Caki2 (cell line): ENCODE data around the gene IL1RN. TPM values are rescaled to one million over a fixed set of nuclear protein-coding genes. Genes with fewer than 3 reads are reported as not detected.
A peak's percentile ranks its signal among the peaks of the same experiment; 100 is the strongest.

ENCODE experiments used
- DNase-seq: peaks from one replicate; pipeline ENCODE4 v3.0.0-alpha.2; 2015; ENCODE audit warnings: low read depth
- in situ Hi-C: cut with HindIII; loops from 2 replicates; pipeline ENCODE4 v1.10.0; 2016; ENCODE audit warnings: low sequenced_read_pairs, low pct_unique_long_range_greater_than_20kb, mixed read lengths
- total RNA-seq: library from RNA; depleted of rRNA; stranded (reverse); fragments of >200 nt; shearing (Covaris generic); gene quantifications from 2 replicates; pipeline ENCODE4 v1.2.3, GENCODE V29; 2014; ENCODE audit warnings: low replicate concordance

The IL1RN gene
- total RNA-seq, 1 experiment from 2014 or later, result 2.6 TPM

DNA sequence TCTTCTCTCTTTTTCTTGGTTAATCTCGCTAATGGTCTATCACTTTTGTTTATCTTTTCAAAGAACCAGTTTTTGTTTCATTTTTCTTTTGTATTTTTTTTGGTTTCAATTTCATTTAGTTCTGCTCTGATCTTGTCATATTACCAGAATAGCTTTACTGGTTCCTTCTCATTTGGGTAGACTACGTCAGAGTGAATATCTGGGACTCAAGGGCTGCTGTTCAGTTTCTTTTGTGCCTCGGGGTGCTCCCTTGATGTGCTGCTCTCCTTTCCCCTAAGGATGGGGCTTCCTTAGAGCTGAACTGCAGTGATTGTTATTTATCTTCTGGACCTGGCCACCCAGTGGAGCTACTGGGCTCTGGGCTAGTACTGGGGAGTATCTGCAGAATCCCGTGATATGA, 29.4 kb upstream of the IL1RN start:
- DNase-seq, result no peak
- in situ Hi-C loops, result no loop called here

DNA sequence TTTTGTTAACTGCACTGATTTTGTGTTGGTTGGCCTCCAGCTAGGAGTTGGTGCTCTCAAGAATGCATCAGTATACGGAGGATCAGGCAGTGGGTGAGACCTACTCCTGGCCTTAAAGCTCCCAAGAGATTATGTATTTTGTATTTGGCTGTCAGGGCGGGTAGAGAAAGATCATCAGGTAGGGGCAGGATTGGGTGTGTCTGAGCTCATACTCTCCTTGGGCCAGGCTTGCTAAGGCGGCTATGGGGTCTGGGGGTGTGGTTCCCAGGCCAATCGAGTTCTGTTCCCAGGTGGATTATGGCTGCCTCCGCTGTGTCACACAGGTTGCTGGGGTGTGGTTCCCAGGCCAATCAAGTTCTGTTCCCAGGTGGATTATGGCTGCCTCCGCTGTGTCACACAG, 28.9 kb upstream of the IL1RN start:
- DNase-seq, result no peak
- in situ Hi-C loops, result no loop called here

DNA sequence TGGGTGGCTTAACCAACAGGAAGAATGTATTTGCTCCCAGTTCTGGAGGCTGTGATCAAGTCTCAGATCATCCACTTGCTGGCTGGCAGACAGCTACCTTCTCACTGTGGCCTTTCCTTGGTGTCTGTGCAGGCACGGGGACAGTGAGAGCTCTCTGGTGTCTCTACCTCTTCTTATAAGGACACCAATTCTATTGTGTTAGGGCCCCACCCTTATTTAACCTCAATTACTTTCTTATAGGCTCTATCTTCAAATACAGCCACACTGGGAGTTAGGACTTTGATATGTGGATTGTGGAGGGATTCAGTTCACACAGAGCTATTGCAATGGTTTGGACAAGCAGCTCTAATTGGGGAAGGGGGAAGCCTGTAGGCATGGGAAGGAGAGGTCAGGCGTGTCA, 25.3 kb upstream of the IL1RN start:
- in situ Hi-C loops, result no loop called here
- no peak for DNase-seq

DNA sequence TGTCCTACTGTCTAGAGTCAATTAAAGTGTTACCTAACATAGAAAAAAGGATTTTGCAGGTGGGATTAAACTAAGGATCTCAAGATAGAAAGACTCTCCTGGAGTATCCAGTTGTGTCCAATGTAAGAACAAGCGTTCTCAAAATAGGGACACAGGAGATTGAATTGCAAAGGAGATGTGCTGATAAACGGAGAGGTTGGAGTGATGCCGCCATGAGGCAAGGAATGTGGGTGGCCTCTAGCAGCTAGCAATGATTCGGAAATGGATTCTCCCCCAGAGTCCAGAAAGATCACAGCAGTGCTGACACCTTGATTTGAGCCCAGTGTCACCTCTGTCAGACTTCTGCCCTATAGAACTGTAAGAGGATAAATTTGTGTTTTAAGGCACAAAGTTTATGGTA, 24.1 kb upstream of the IL1RN start:
- no peak for DNase-seq
- in situ Hi-C loops, result no loop called here

DNA sequence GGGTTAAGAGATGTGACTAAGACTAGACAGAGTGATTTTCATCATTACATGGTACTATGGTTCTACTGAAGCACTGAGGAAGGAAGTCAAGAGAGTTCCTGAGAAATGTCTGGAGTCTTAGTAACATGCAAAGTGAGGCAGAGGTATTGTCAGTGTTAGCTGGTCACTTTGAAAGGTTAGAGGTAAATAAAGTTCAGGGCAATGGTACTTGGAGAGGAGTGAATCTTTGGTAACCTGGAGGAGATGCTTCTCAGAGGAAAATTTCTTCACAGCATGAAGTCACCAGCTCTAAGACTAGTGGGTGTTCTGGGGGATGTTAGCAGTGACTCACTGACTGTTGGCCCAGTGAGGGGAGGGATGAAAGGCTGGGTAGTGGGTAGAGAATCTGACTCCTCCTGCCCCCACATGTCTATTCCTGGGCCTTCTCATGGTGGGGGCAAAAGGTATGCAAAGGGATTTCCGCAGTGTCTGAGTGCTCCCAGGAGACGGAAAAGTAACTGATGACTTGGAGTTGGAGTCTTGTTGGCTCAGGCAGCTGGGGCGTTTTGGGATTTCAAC, 23.3 kb upstream of the IL1RN start:
- in situ Hi-C loops, result no loop called here
- DNase-seq, result no peak

DNA sequence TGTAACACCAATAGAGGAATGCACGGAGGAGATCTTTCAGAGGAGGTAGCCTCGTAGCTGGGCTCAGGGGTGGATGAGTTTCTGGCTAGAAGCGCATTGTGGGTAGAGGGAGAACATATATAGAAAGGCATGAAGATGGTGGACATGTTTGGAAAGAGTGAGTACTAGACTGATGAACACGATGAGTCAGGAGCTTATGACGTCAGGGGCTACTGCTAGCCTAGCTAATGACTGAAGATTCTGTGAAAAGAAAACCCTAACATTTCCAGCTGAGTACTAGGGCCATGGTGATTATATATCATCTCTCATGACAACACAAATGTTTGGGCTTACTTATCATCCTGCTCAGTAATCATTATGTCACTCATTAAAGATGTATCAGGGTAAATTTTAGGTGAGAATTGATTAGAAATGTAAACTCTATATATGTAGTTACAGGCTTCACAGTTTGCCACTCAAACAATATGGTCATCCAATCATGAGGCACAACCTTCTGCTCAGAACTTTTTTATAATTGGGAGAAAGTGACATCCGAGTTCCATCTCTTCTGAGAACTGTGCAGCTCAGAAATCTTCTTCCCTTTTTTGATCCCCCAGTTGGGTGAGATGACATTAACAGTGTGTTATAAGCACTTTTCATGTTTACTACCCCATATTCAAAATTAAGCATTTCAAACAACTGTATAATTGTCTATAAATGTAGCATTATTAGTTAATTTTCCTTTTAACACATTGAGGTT, 22.2 kb upstream of the IL1RN start:
- peak; percentile 15 for DNase-seq
- in situ Hi-C loops, result no loop called here

DNA sequence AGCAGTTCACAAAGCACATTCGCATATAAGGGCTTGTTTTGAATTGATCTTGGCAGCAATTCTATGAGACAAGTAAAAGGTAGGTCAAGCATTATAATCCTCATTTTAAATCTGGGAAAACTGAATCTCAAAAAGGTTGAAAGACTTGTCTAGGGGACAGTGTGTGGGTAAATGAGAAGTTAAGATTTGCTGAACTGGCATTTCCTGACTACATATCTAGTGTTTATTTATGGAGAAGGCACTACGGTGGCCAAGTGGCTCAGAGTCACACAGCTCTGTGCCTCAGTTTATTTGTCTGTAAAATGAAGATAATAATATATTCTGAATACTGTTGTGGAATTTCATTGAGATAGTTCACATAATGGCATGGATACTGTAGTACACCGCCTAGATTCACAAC, 16.3 kb upstream of the IL1RN start:
- no peak for DNase-seq
- in situ Hi-C loops, result no loop called here

DNA sequence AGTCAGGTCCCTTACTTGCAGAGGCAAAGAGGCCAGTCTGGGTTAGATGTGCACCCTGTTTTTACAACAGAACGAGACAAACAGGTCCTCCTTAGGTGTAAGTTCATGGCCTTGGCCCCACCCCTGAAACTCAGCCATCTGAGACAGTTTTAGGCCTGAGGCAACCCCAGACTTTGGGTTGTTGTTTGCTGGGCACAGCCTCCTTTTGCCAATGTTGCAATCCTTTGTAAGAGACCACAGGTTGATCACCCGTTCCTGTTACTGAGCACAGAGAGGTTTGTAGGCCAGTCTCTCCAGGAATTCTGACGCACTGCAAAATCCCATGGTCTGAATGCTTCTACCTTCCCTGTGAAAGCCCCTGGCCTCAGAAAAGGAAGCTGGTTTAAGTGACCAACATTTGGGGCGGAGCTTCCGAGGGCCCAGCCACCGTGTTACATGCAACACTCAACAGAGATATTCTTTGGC, 15.5 kb upstream of the IL1RN start:
- in situ Hi-C loops, result no loop called here
- no peak for DNase-seq

DNA sequence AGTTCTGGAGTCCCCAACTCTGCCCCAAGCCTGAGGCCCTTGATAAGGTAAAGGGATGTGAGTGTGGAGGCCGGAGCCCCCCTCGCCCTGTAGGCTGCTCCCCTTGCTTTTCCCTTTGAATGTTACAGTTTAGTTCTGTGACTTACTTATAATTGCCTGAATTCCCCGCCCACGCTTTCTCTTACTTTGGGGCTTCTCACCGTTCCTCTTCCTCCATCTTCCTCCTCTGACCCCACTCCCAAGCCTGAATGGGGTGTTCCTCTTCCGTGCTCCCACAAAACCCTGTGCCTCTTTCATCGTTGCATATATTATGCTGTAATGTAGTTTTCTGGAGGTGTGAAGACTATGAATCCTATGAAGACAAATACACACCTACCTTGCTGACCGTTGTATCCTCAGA, 15.0 kb upstream of the IL1RN start:
- no peak for DNase-seq
- in situ Hi-C loops, result no loop called here

DNA sequence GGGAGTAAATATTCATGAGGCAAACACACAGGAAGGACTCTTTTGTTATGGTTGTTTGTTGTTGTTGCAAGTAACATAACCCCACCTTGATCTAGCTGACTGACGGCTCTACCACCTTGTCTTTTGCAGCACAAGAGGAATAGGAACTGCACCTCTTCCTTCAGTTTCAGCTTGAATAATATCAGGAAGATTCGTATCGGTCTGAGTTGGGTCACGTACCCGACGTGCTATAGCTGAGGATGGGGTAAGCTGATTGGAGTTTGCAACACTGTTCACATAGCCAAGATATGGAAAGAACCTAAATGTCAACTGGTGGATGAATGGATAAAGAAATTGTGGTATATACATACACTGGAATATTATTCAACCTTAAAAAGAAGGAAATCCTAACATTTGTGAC, 14.5 kb upstream of the IL1RN start:
- DNase-seq, result no peak
- in situ Hi-C loops, result no loop called here

DNA sequence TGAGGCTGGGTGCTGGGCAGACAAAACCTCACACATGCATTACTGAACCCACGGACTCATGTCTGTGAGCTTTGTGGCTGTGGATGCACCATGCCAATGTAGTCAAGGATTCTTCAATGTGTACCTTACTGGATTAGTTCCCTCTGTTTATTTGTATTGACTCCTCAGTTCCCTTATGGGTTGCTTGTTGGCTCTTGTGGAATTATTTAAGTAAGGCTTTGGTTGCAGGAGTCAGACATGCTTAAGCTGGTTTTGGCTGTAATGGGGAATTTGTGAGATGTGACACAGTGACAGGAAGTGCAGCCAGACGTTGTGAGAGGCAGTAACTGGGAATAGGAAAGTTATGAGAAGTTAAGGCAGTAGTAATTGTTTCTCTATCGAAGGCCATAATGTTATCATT, 13.6 kb upstream of the IL1RN start:
- in situ Hi-C loops, result no loop called here
- no peak for DNase-seq

DNA sequence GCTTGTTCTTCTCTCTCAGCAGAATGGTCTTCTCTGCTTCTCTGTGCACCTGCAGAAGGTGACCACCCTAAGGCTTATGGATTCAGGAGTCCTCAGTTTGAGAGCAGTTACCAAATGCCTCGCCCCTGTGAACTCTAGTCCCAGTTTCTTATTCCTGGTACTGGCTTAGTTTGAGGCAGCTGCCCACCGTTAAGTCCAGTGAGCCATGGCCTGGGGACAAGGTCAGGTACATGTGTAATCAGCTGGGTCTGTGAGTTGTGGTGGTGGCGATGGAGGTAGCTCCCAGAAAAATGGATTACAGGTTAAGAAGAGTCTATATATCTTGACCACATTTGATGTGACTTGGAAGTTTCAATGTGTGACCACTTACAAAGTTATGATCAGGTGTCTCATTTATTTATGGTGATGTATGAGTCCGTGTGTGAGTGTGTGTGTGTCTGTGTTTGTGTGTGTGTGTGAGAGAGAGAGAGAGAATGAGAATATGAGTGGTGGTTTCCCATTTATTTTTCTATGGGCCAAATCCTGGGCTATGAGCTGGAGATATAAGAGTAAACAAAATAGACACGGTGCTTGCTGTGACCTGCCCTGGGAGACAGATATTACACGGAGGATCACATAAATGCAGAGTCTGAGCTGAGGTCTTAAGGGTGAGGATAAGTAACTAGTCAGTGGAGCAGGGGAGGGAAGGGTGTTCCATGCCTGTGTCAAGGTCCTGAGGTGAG, 13.0 kb upstream of the IL1RN start:
- no peak for DNase-seq
- in situ Hi-C loops, result no loop called here

DNA sequence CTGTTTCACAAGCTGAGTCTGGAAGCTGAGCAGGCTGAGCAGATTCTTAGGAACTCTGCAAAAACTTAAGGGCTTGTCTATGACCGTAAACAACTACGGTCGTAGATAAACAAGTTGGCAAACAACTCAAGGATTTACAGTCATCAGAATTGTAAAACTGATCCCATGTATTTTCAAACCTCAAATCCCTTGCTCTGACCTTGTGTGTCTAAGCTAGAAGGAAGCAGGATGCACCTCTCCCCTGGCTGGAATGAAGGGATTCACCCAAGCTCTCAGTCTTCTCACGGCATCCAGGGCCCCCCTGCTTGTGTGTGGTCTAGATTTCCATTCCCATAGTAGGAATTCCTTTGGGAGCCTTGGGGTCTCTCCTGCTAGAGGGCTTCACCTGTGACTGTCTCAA, 12.4 kb upstream of the IL1RN start:
- in situ Hi-C loops, result no loop called here
- DNase-seq, result no peak

DNA sequence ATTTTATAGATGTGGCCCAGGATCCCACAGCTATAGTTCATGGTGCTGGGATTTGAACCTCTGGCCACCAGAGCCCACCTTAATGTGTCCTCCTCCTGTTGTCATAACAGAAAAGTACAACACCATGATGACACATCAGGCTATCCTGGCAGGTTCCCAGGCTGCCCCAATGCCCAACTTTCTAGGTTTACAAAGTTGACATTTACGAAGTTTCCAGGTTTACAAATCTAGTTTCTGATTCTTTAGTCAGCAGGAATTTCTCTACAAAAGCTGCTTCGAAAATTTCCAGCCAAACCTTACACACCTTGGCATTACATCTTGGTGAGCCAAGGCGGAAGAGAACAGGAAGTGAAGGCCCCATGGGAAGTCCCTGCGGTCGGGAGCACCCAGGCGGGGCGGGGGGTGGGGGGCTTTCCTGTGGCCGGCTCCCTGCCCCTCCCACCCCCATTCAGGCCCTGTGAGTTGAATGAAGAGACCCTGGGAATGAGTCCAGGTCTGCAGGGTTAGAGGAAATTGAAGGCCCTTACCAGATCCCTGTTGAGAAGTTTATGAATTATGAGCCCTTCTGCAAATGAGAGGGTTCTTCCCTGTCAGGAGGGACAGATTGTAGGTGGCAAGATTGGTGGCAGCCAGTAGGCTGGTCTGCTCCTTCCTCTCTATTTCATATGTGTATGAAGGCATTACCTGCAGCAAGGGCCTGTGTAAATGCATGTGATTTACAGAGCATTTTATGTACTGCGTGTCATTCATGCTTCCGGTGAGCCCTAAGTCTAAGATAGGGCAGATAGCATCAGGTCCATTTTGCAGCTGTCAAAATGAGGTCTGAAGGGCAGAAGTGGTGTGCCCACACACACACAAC, 11.1 kb upstream of the IL1RN start:
- DNase-seq, result no peak
- in situ Hi-C loops, result no loop called here

DNA sequence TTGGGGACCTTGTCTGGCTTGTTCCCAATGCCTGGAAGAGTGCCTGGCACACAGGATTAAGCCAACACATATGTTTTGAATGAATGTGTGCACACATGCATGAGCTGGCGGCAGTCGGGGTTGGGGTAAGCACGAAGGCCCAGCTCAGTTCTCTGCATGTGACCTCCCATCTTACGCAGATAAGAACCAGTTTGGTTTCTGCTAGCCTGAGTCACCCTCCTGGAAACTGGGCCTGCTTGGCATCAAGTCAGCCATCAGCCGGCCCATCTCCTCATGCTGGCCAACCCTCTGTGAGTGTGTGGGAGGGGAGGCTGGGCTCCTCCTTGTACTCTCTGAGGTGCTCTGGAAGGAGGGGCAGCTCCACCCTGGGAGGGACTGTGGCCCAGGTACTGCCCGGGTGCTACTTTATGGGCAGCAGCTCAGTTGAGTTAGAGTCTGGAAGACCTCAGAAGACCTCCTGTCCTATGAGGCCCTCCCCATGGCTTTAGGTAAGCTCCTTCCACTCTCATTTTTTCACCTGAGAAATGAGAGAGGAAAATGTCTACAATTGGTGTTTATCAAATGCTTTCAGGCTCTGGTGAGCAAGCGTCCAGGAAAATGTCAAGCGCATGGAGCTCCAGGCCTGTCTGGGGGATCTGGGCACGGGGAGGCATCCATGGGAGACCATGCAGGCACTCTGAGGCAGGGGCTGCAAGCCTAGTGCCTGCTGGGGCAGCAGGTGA, 9.7 kb upstream of the IL1RN start:
- in situ Hi-C loops, result no loop called here
- no peak for DNase-seq

DNA sequence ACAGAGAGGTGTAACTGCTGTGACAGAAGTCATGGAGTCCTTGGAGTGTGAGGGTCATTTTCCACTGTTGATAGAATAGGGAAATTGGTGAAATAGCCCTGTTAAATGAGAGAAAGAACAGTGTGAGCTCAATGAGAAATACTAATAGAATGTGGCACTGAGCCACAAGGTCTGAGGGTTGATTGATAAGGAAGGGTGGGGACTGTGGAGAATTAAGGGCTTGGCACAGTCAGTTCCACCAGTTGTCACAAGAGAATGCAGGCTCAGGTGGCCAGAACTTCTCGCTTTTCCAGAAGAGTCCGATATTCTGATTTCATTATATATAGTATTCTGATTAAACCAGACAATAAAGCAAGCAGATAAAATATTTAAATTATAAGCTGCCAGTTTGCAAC, 9.1 kb upstream of the IL1RN start:
- in situ Hi-C loops, result no loop called here
- no peak for DNase-seq

DNA sequence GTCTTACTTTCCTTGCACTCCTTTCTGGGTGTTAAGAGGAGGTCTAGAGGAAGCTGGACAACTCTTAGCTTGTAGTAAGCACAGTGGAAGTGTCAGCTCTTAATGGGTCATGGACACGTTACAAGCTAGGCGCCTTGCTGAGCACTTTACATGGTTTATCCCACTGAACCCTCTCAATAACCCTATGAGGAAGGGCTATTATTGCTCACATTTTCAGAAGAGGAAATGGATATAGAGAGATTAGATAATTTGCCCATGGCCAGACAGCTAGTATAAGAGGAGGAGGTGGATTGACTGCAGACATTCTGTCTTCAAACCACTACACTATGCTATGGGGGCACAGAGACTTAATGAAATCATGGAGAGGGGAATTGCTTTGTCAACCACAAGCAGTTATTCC, 8.3 kb upstream of the IL1RN start:
- in situ Hi-C loops, result no loop called here
- no peak for DNase-seq

DNA sequence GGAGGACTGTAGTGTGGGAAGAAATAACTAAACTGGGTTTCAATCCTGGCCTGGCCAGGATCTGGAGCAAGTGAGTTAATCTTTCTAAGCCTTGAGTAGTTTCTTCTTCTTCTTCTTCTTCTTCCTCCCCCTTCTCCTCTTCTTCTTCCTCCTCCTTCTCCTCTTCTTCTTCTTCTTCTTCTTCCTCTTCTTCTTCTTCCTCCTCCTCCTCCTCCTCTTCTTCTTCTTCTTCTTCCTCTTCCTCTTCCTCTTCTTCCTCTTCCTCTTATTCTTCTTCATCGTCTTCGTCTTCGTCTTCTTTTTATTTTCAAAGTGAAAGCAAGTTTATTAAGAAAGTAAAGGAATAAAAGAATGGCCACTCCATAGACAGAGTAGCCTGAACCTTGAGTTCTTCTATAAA, 6.5 kb upstream of the IL1RN start:
- DNase-seq, result no peak
- in situ Hi-C loops, result no loop called here
